Stimulated activated CD8-positive, alpha-beta memory T cell treated with anti-CD3 and anti-CD28 coated beads, Interleukin-4, amount 100 ng/mL, for 48 hours (primary cell): ENCODE results near the gene ADAM12.
"Not testable (repeated sequence)": the region's sequence is repeated elsewhere in the genome, so short reads cannot be mapped to it uniquely, and the experiment has no call there.

Source experiments
- DNase-seq: peaks from one replicate; pipeline ENCODE4 v3.0.0-alpha.2; 2020

Gene ADAM12

GRCh38 chr10:126373972-126374371 is 14.3 kb downstream of the ADAM12 start:
- DNase-seq = no peak

GRCh38 chr10:126373147-126373546 is 15.1 kb downstream of the ADAM12 start:
- no peak for DNase-seq

GRCh38 chr10:126372396-126372795 is 15.9 kb downstream of the ADAM12 start:
- no peak for DNase-seq

- DNase-seq = no peak
Observed at GRCh38 chr10:126369125-126369710, 19.1 kb downstream of the ADAM12 start.

- DNase-seq = no peak
Observed at GRCh38 chr10:126357169-126357568, 31.1 kb downstream of the ADAM12 start.

GRCh38 chr10:126353666-126354065 is 34.6 kb downstream of the ADAM12 start:
- DNase-seq = no peak

- DNase-seq = no peak
Observed at GRCh38 chr10:126352453-126352852, 35.8 kb downstream of the ADAM12 start.

DNA sequence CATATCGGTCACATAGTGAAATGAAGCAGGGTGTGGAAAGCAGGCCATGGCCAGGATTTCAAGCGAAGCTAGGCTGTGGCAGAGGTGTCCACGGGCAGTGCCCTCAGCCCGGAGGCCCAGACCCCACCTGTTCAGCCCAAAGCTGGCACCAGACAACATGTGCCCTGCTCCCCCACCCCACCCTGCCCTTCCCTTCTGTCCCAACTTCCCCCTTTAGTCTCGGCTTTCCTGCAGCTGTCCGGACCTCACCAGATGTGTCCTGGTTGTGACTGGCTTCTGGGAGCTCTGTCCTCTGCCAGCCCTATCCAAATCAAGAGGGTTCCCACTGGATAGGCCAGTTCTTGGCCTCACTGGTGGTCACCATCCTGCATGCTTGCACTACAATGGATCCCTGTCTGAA is 37.3 kb downstream of the ADAM12 start:
- DNase-seq = no peak

GRCh38 chr10:126350216-126350992 is 37.9 kb downstream of the ADAM12 start:
- DNase-seq = no peak

GRCh38 chr10:126349676-126350075 is 38.6 kb downstream of the ADAM12 start:
- no peak for DNase-seq

DNA sequence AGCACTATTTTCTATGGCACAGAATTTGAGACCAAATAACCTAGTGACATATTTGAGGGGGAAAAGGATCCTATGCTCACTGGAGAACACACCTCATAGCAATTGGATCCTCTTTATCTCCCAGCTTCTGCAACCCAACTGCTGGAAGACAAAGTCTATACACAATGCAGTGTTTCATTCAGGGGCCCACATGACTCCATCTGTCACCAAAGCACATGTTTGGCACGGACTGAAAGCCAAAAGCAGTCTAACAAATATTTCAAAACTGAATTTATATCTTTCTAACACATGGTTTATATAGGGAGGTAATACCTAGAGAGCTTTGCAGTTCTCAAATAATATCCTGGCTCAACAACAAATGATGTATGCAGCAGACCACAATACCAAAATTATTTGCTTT is 39.2 kb downstream of the ADAM12 start:
- DNase-seq = no peak

- DNase-seq = not testable (repeated sequence)
Observed at GRCh38 chr10:126343496-126343895, 44.8 kb downstream of the ADAM12 start.

DNA sequence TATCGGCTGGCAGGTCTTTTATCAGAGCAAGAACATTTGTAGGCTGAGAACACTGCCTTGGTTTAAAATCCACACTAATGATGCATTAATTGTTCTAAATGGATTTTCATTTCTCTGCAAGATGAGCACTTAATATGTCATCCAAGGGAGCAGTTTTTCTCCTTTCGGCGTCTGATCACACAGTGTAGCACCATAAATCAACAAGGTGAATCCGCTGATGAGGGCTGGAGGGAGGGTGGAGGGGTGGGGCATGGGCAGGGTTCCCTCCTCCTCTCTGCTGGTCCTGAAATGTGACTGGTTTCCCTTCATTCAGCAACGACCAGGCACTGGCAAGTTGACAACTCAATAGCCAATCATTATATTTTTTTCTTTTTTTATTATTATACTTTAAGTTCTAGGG is 45.6 kb downstream of the ADAM12 start:
- no peak for DNase-seq

GRCh38 chr10:126341491-126341890 is 46.8 kb downstream of the ADAM12 start:
- no peak for DNase-seq

DNA sequence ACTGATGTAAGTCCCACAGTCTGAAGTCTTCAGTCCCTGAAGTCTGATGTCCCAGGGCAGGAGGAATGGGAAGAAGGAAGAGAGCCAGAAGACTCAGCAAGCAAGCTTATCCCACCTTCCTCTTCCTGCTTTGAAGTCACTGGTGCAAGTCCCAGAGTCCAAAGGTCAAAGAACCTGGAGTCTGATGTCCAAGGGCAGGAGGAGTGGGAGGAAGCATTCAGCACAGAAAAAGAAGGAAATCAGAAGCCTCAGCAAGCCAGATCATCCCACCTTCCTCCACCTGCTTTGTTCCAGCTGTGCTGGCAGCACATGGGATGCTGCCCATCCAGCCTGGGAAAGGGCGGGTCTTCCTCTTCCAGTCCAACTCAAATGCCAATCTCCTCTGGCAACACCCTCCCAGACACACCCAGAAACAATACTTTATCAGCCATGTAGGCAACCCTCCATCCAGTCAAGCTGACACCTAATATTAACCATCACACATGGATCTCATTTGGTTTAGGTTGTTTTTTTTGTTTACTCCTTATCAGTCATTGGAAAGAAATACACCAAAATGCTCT is 50.9 kb downstream of the ADAM12 start:
- no peak for DNase-seq

GRCh38 chr10:126336801-126337200 is 51.5 kb downstream of the ADAM12 start:
- no peak for DNase-seq

DNA sequence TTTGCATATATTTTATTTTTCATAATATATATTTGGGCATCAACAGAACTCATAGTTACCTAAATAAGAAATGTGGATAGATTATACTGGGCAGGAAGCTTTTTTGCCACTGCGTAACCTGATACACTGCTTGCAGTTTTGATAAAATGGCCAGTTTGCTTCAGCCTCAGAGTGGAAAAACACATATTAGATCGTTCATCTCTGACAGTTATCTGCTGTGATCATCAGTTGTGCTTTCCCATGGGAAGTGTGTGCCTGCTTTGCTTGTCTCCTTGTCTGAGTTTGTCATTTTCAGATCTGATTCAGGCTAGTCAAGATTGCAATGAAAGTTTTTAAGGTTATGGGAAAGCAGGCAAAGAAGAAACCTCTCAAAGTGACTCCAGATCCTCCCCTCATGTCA is 54.0 kb downstream of the ADAM12 start:
- no peak for DNase-seq

DNA sequence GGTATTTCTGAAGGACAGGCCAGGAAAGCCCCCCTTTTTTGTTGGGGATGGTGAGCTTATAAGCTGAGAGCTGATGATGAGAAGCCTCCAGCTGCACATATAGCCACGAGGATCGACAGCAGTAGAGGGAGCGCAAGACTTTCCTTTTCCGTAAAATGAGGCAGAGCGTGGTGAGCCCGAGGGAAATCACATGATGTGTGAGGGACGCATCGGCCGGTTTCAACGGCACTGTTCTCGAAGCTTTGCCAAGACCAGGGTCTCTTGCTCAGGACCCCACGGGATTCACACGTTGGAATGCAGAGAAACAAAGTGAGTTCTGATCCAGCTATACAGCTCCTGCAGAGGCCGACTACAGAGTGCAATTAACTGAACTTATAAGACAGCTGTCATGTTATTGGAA is 55.7 kb downstream of the ADAM12 start:
- DNase-seq = no peak

DNA sequence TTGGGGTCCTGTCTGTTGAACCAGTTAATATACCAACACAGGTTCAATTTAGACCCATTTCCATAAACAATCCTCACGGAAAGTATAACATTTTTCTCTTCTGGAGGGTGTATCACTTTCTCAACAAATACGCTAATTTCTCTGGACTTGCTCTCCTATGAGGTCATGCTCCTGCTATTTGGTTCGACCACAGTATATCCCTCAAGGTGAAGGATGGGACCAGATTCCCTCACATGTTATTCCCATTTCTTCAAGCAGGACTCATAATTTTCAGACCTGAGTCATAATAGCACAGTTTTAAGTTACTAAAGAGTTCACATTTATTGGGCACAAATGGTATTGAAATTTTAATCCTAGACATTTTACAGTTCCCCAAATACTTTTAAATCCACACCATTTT is 57.2 kb downstream of the ADAM12 start:
- no peak for DNase-seq

GRCh38 chr10:126324826-126325225 is 63.5 kb downstream of the ADAM12 start:
- DNase-seq = no peak

- no peak for DNase-seq
Observed at GRCh38 chr10:126321440-126321839, 66.8 kb downstream of the ADAM12 start.

DNA sequence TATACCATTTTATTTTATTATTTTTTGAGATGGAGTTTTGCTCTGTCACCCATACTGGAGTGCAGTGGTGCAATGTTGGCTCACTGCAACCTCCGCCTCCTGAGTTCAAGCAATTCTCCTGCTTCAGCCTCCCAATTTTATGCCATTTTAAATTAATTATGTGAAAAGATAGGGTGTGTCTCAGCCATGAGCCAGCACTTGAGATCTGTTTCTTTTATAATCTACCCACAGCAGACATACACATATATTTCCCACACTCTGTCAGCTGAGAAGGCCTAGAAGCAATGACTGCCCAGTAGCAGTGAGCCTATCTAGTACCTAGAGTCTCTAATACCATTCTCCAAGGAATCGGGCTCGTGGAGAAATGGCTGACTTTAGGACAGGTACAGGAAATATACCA is 70.5 kb downstream of the ADAM12 start:
- no peak for DNase-seq

GRCh38 chr10:126315494-126316177 is 72.6 kb downstream of the ADAM12 start:
- no peak for DNase-seq
